K562 (cell line): Measurements from ENCODE around the gene PPP1R14C. TPM values are rescaled to one million over a fixed set of nuclear protein-coding genes. Genes with fewer than 3 reads are reported as not detected.
A peak's percentile ranks its signal among the peaks of the same experiment; 100 is the strongest.

ENCODE experiments used
- EGR1 ChIP-seq: fragments of 450-650 bp; conservative IDR thresholded peaks from 2 replicates; pipeline ENCODE4 v1.6.1; 2017; ENCODE audit warnings: mild to moderate bottlenecking
- ELF4 ChIP-seq: fragments of 450-650 bp; formaldehyde crosslinking; IDR thresholded peaks from 2 replicates; pipeline ENCODE4 v1.4.0; 2022; ENCODE audit warnings: missing genetic modification characterization
- ERF ChIP-seq: fragments of 450-650 bp; formaldehyde crosslinking; IDR thresholded peaks from 2 replicates; pipeline ENCODE4 v1.4.0; 2020; ENCODE audit warnings: mild to moderate bottlenecking, mixed read lengths
- ESRRB ChIP-seq: fragments of 250-450 bp; sonication (Bioruptor Pico); IDR thresholded peaks from 2 replicates; pipeline ENCODE4 v1.5.0; 2020; ENCODE audit warnings: mild to moderate bottlenecking, moderate library complexity, borderline replicate concordance
- HSF4 ChIP-seq: fragments of 250-450 bp; sonication (Bioruptor Pico); IDR thresholded peaks from 2 replicates; pipeline ENCODE4 v2.1.2; 2022; ENCODE audit warnings: mild to moderate bottlenecking, moderate library complexity, borderline replicate concordance
- MTA2 ChIP-seq: fragments of 450-650 bp; IDR thresholded peaks from 2 replicates; pipeline ENCODE4 v1.6.1; 2016; ENCODE audit warnings: low read depth
- PRPF4 ChIP-seq: fragments of 200-400 bp; formaldehyde crosslinking; IDR thresholded peaks from one replicate; pipeline ENCODE4 v1.6.1; 2017; ENCODE audit warnings: low read length, low read depth, mild to moderate bottlenecking; ENCODE audit not compliant: insufficient read depth, poor library complexity, severe bottlenecking
- RBM15 ChIP-seq: fragments of 200-400 bp; formaldehyde crosslinking; IDR thresholded peaks from 2 replicates; pipeline ENCODE4 v1.6.1; 2018; ENCODE audit warnings: mild to moderate bottlenecking, low read length, moderate library complexity; ENCODE audit not compliant: insufficient read depth
- SIX5 ChIP-seq, 2 experiments: IDR thresholded peaks; 2 replicates each; pipeline ENCODE4 v1.6.1; 2011; ENCODE audit warnings: low read length in 2 of 2, borderline replicate concordance in 1 of 2, low read depth in 1 of 2, mild to moderate bottlenecking in 1 of 2, moderate library complexity in 1 of 2; ENCODE audit not compliant: insufficient read depth in 1 of 2
- ZNF124 ChIP-seq: sonication (generic); formaldehyde crosslinking; IDR thresholded peaks from 2 replicates; pipeline ENCODE4 v1.8.1; 2022; ENCODE audit warnings: missing genetic modification reagents
- ZNF764 ChIP-seq: fragments of 250-450 bp; sonication (Bioruptor Pico); IDR thresholded peaks from 2 replicates; pipeline ENCODE4 v1.4.0; 2020; ENCODE audit warnings: low read depth, mild to moderate bottlenecking, moderate library complexity
- polyA plus RNA-seq, 8 experiments: library from polyadenylated mRNA; depleted of rRNA in 4 of 8; stranded (reverse) in 5 of 8; unstranded in 3 of 8; fragments of >200 nt; fragmentation: Nextera tagmentation in 2 of 8; fragmentation: Illumina TruSeq in 1 of 8; extraction: Ambion mirVana in 2 of 8; extraction: Trizol in 1 of 8; gene quantifications; 2 replicates each; pipeline versions ENCODE4 v1.2.1 to v1.2.3, GENCODE V29; 2011 to 2014; ENCODE audit warnings: inconsistent platforms in 1 of 8, missing spikeins in 1 of 8
- total RNA-seq, 7 experiments: library from RNA; depleted of rRNA in 6 of 7; stranded (reverse); fragments of >200 nt in 6 of 7; fragmentation: Illumina TruSeq in 2 of 7; extraction: Trizol in 2 of 7; gene quantifications; 2 replicates each; pipeline versions ENCODE4 v1.2.1 to v1.2.3, GENCODE V29; 2011 to 2021; ENCODE audit warnings: low replicate concordance in 1 of 7
- TF ChIP-seq, protein P1 (sequence below): fragments of 250-450 bp; sonication (Bioruptor Pico); IDR thresholded peaks from 2 replicates; pipeline ENCODE4 v1.4.0; 2020
- TF ChIP-seq, protein P2 (sequence below), 2 experiments: IDR thresholded peaks; 2 replicates each; pipeline ENCODE4 v1.6.1; 2011; ENCODE audit warnings: borderline replicate concordance in 1 of 2, control low read depth in 1 of 2, low read depth in 1 of 2, low read length in 1 of 2, mild to moderate bottlenecking in 1 of 2, mixed read lengths in 1 of 2, moderate library complexity in 1 of 2; ENCODE audit not compliant: insufficient read depth in 1 of 2, insufficient read length in 1 of 2, poor library complexity in 1 of 2, severe bottlenecking in 1 of 2; ENCODE audit errors: extremely low read depth in 1 of 2
- TF ChIP-seq, protein P3 (sequence below): fragments of 150-350 bp; conservative IDR thresholded peaks from 2 replicates; pipeline ENCODE4 v1.6.1; 2014; ENCODE audit warnings: low read length

Gene PPP1R14C
- total and polyA plus RNA-seq, 9 of the 15 experiments (the other 6 are each of a cell fraction or from before 2014, with no cell fraction given), result 4.5 to 16.6 (median 11.9) TPM

GRCh38 chr6:150142670-150143515, at the start of gene PPP1R14C (continued):
- TF ChIP-seq, protein P1, sequence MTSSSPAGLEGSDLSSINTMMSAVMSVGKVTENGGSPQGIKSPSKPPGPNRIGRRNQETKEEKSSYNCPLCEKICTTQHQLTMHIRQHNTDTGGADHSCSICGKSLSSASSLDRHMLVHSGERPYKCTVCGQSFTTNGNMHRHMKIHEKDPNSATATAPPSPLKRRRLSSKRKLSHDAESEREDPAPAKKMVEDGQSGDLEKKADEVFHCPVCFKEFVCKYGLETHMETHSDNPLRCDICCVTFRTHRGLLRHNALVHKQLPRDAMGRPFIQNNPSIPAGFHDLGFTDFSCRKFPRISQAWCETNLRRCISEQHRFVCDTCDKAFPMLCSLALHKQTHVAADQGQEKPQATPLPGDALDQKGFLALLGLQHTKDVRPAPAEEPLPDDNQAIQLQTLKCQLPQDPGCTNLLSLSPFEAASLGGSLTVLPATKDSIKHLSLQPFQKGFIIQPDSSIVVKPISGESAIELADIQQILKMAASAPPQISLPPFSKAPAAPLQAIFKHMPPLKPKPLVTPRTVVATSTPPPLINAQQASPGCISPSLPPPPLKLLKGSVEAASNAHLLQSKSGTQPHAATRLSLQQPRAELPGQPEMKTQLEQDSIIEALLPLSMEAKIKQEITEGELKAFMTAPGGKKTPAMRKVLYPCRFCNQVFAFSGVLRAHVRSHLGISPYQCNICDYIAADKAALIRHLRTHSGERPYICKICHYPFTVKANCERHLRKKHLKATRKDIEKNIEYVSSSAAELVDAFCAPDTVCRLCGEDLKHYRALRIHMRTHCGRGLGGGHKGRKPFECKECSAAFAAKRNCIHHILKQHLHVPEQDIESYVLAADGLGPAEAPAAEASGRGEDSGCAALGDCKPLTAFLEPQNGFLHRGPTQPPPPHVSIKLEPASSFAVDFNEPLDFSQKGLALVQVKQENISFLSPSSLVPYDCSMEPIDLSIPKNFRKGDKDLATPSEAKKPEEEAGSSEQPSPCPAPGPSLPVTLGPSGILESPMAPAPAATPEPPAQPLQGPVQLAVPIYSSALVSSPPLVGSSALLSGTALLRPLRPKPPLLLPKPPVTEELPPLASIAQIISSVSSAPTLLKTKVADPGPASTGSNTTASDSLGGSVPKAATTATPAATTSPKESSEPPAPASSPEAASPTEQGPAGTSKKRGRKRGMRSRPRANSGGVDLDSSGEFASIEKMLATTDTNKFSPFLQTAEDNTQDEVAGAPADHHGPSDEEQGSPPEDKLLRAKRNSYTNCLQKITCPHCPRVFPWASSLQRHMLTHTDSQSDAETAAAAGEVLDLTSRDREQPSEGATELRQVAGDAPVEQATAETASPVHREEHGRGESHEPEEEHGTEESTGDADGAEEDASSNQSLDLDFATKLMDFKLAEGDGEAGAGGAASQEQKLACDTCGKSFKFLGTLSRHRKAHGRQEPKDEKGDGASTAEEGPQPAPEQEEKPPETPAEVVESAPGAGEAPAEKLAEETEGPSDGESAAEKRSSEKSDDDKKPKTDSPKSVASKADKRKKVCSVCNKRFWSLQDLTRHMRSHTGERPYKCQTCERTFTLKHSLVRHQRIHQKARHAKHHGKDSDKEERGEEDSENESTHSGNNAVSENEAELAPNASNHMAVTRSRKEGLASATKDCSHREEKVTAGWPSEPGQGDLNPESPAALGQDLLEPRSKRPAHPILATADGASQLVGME, result no peak
- TF ChIP-seq SIX5 (IDR thresholded peaks at IDR 0.05; ENCODE audit: borderline replicate concordance in 1 of 2, insufficient read depth in 1 of 2, low read depth in 1 of 2, low read length in 2 of 2), result no peak
- no peak for TF ChIP-seq ERF (CRISPR knock-in tag)
- no peak for TF ChIP-seq HSF4 (CRISPR knock-in tag)
- TF ChIP-seq, protein P2, sequence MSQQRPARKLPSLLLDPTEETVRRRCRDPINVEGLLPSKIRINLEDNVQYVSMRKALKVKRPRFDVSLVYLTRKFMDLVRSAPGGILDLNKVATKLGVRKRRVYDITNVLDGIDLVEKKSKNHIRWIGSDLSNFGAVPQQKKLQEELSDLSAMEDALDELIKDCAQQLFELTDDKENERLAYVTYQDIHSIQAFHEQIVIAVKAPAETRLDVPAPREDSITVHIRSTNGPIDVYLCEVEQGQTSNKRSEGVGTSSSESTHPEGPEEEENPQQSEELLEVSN (IDR thresholded peaks at IDR 0.05; ENCODE audit: borderline replicate concordance in 1 of 2, extremely low read depth in 1 of 2, insufficient read depth in 1 of 2, insufficient read length in 1 of 2, low read depth in 1 of 2, low read length in 1 of 2, poor library complexity in 1 of 2, severe bottlenecking in 1 of 2), result peak; percentile 82 to 98
- TF ChIP-seq ELF4, result no peak
- TF ChIP-seq ESRRB (CRISPR knock-in tag), result no peak
- 0 out of 2 replicates have a peak, but pooled peaks have one; percentile 50 for TF ChIP-seq ZNF124 (CRISPR knock-in tag)
- TF ChIP-seq, protein P3, sequence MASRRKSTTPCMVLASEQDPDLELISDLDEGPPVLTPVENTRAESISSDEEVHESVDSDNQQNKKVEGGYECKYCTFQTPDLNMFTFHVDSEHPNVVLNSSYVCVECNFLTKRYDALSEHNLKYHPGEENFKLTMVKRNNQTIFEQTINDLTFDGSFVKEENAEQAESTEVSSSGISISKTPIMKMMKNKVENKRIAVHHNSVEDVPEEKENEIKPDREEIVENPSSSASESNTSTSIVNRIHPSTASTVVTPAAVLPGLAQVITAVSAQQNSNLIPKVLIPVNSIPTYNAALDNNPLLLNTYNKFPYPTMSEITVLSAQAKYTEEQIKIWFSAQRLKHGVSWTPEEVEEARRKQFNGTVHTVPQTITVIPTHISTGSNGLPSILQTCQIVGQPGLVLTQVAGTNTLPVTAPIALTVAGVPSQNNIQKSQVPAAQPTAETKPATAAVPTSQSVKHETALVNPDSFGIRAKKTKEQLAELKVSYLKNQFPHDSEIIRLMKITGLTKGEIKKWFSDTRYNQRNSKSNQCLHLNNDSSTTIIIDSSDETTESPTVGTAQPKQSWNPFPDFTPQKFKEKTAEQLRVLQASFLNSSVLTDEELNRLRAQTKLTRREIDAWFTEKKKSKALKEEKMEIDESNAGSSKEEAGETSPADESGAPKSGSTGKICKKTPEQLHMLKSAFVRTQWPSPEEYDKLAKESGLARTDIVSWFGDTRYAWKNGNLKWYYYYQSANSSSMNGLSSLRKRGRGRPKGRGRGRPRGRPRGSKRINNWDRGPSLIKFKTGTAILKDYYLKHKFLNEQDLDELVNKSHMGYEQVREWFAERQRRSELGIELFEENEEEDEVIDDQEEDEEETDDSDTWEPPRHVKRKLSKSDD, result no peak
- TF ChIP-seq ZNF764 (CRISPR knock-in tag), result no peak
- no peak for TF ChIP-seq RBM15
- TF ChIP-seq PRPF4, result no peak
- TF ChIP-seq EGR1, result peak; percentile 54
- TF ChIP-seq MTA2, result no peak
